GM21528 (cell line): Measurements from ENCODE around the gene TSPAN13.
A peak's percentile ranks its signal among the peaks of the same experiment; 100 is the strongest.

Experiments
- ATAC-seq: cut with Tn5 transposase; IDR thresholded peaks from one replicate; pipeline ENCODE4 v1.9.1; 2021; ENCODE audit warnings: mild to moderate bottlenecking, moderate library complexity; ENCODE audit not compliant: unreplicated experiment, low FRiP score

TSPAN13 gene

GRCh38 chr7:16773884-16774283 is 20.3 kb downstream of the TSPAN13 start:
- no peak for ATAC-seq

GRCh38 chr7:16774294-16774693 is 20.7 kb downstream of the TSPAN13 start:
- no peak for ATAC-seq

GRCh38 chr7:16774986-16775385 is 21.4 kb downstream of the TSPAN13 start:
- ATAC-seq = no peak

- ATAC-seq = no peak
Measured at GRCh38 chr7:16776053-16776452, 22.5 kb downstream of the TSPAN13 start.

GRCh38 chr7:16778476-16778875 is 24.9 kb downstream of the TSPAN13 start:
- no peak for ATAC-seq

GRCh38 chr7:16779051-16779450 is 25.5 kb downstream of the TSPAN13 start:
- ATAC-seq = no peak

- ATAC-seq = no peak
Measured at GRCh38 chr7:16780596-16780995, 27.0 kb downstream of the TSPAN13 start.

GRCh38 chr7:16785321-16785720 is 31.8 kb downstream of the TSPAN13 start:
- ATAC-seq = no peak

GRCh38 chr7:16785846-16786245 is 32.3 kb downstream of the TSPAN13 start:
- ATAC-seq = no peak

GRCh38 chr7:16786257-16786656 is 32.7 kb downstream of the TSPAN13 start:
- ATAC-seq = no peak

- ATAC-seq = no peak
Measured at GRCh38 chr7:16787127-16787526, 33.6 kb downstream of the TSPAN13 start.

GRCh38 chr7:16791071-16791470 is 37.5 kb downstream of the TSPAN13 start:
- no peak for ATAC-seq

- ATAC-seq = no peak
Measured at GRCh38 chr7:16791905-16792698, 38.5 kb downstream of the TSPAN13 start.

GRCh38 chr7:16794986-16795385 is 41.4 kb downstream of the TSPAN13 start:
- no peak for ATAC-seq

- no peak for ATAC-seq
Measured at GRCh38 chr7:16795624-16796023, 42.1 kb downstream of the TSPAN13 start.

GRCh38 chr7:16801111-16801542 is 47.6 kb downstream of the TSPAN13 start:
- ATAC-seq = peak; percentile 81

- ATAC-seq = no peak
Measured at GRCh38 chr7:16801579-16801978, 48.0 kb downstream of the TSPAN13 start.

GRCh38 chr7:16803125-16803524 is 49.6 kb downstream of the TSPAN13 start:
- no peak for ATAC-seq

GRCh38 chr7:16803881-16804673 is 50.5 kb downstream of the TSPAN13 start:
- ATAC-seq = no peak

GRCh38 chr7:16804674-16805439 is 51.3 kb downstream of the TSPAN13 start, which contains the start of gene AGR2:
Gene AGR2 (minus strand): TSS chr7:16804999. CDS start chr7:16801796, 3,203 bp downstream.
- no peak for ATAC-seq

- ATAC-seq = no peak
Measured at GRCh38 chr7:16805441-16805840, 51.9 kb downstream of the TSPAN13 start.
